ENCODE results near the gene OPN3.

- TF ChIP-seq, protein P1, sequence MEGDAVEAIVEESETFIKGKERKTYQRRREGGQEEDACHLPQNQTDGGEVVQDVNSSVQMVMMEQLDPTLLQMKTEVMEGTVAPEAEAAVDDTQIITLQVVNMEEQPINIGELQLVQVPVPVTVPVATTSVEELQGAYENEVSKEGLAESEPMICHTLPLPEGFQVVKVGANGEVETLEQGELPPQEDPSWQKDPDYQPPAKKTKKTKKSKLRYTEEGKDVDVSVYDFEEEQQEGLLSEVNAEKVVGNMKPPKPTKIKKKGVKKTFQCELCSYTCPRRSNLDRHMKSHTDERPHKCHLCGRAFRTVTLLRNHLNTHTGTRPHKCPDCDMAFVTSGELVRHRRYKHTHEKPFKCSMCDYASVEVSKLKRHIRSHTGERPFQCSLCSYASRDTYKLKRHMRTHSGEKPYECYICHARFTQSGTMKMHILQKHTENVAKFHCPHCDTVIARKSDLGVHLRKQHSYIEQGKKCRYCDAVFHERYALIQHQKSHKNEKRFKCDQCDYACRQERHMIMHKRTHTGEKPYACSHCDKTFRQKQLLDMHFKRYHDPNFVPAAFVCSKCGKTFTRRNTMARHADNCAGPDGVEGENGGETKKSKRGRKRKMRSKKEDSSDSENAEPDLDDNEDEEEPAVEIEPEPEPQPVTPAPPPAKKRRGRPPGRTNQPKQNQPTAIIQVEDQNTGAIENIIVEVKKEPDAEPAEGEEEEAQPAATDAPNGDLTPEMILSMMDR (IDR thresholded peaks at IDR 0.05; ENCODE audit: borderline replicate concordance, extremely low read depth, low read length, poor library complexity, severe bottlenecking) = no peak
- TF ChIP-seq EZH2 (IDR thresholded peaks at IDR 0.05; ENCODE audit: borderline replicate concordance, low read depth, low read length, severe bottlenecking) = no peak
Observed at GRCh38 chr1:241614144-241614543, 26.0 kb downstream of the OPN3 start.
